Central memory CD4-positive, alpha-beta T cell (primary cell): ENCODE measurements around the gene PPP3R1.

Source experiments
- DNase-seq: peaks from one replicate; pipeline ENCODE4 v3.0.0; 2022

The PPP3R1 gene

GRCh38 chr2:68135448-68136320 lies 116.6 kb downstream of the PPP3R1 start:
- no peak for DNase-seq

GRCh38 chr2:68134554-68134953 lies 117.8 kb downstream of the PPP3R1 start:
- DNase-seq: no peak

GRCh38 chr2:68134120-68134519 lies 118.2 kb downstream of the PPP3R1 start:
- no peak for DNase-seq
